ENCODE measurements around the gene MYT1. TPM values are rescaled to one million over a fixed set of nuclear protein-coding genes. Genes with fewer than 3 reads are reported as not detected.

MYT1 gene
- total and polyA plus RNA-seq, 2 of the 8 experiments (the other 6 are each of a cell fraction or from before 2014, with no cell fraction given), result 0.63 to 2.0 TPM

DNA sequence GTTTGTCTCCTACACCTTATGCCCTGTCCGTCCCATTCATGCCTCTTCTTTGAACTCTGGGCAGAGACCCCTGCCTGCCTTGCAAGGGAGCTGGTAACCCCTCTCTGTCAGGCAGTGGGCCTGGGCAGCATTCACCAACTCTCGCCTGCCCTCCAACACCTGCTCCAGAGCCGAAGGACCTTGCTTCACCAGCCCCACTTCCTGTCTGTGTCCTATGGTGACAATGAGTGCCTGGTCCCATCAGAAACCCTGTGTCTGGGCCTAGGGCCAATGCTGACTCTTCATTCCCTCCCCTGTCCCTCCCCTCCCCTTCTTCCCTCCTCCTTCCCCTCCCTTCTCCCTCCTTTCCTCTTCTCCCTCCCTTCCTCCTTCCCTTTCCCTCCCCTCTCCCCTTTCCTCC lies 68.5 kb downstream of the MYT1 start:
- Histone ChIP-seq H3K4me2 (ENCODE audit: insufficient read depth in 1 of 2, low read depth in 2 of 2, low read length in 2 of 2) (no peak overlapping the region), H3K23ac (ENCODE audit: insufficient read length) (no peak overlapping the region), H2BK20ac (ENCODE audit: low read length) (0 out of 2 replicates have a peak overlapping the region, but pooled peaks have one; percentile 48), H2AFZ (ENCODE audit: low read length) (no peak overlapping the region), H3K18ac (ENCODE audit: extremely low read depth, low read length) (no peak overlapping the region), H2BK120ac (replicated peaks; ENCODE audit: low read depth, low read length) (no peak overlapping the region), H2AK5ac (ENCODE audit: low read depth, low read length) (no peak overlapping the region), H3K79me2 (ENCODE audit: control insufficient read depth in 1 of 2, insufficient read depth in 2 of 2, low read length in 2 of 2) (no peaks in the 10 kb centered on the region), H3K9me3 (ENCODE audit: insufficient read depth in 2 of 2, low read depth in 1 of 2, low read length in 1 of 2) (peaks cover 0 to 25% of the 10 kb centered on the region in 2 experiments; a peak in 1 of 4 replicates), H3K56ac (replicated peaks; ENCODE audit: insufficient read length, low read depth, low read length) (no peak overlapping the region), H3K27me3 (replicated peaks in 1 of 4; ENCODE audit: control insufficient read depth in 3 of 4, extremely low read depth in 1 of 4, insufficient read depth in 3 of 4, low read length in 3 of 4) (no peaks in the 10 kb centered on the region), H3K4me1 (replicated peaks in 1 of 4; ENCODE audit: control insufficient read depth in 3 of 4, insufficient read depth in 4 of 4, low read length in 3 of 4) (no peaks in the 10 kb centered on the region), H3K4me3 (ENCODE audit: extremely low read depth in 1 of 4, insufficient read depth in 2 of 4, low read depth in 3 of 4, low read length in 4 of 4) (no peak overlapping the region), H3K9ac (replicated peaks in 1 of 4; ENCODE audit: extremely low read depth in 1 of 4, low read depth in 3 of 4, low read length in 3 of 4) (no peak overlapping the region), H4K20me1 (replicated peaks in 1 of 2; ENCODE audit: control insufficient read depth in 1 of 2, insufficient read depth in 2 of 2, low read length in 2 of 2) (no peaks in the 10 kb centered on the region), H4K91ac (replicated peaks; ENCODE audit: insufficient read length, low read length) (no peak overlapping the region), H4K5ac (ENCODE audit: insufficient read length, low read depth, low read length) (no peak overlapping the region), H2BK15ac (ENCODE audit: low read length) (no peak overlapping the region), H3K27ac (ENCODE audit: low read depth, low read length) (no peak overlapping the region), H3K79me1 (ENCODE audit: low read depth, low read length) (no peaks in the 10 kb centered on the region), H4K8ac (ENCODE audit: extremely low read depth, insufficient read depth, low read length) (no peak overlapping the region), H3K4ac (replicated peaks; ENCODE audit: insufficient read length, low read depth, low read length) (no peak overlapping the region), H3K14ac (ENCODE audit: insufficient read length) (no peak overlapping the region), H3K23me2 (ENCODE audit: low read depth, low read length) (no peaks in the 10 kb centered on the region), H2BK12ac (ENCODE audit: low read depth, low read length) (no peak overlapping the region), H2BK5ac (ENCODE audit: low read depth, low read length) (no peak overlapping the region), H3K36me3 (ENCODE audit: control insufficient read depth in 2 of 4, insufficient read depth in 4 of 4, low read length in 3 of 4) (no peaks in the 10 kb centered on the region)
- CTCF ChIA-PET (ENCODE audit: partially characterized antibody), result no interaction called here
- TF ChIP-seq CHD2 (IDR thresholded peaks at IDR 0.05; ENCODE audit: low read length) (no peak), GABPA (IDR thresholded peaks at IDR 0.05; ENCODE audit: borderline replicate concordance, insufficient read depth, low read length) (no peak), KDM1A (IDR thresholded peaks at IDR 0.05; ENCODE audit: borderline replicate concordance, low read length) (no peak), SP1 (IDR thresholded peaks at IDR 0.05; ENCODE audit: low read depth, low read length) (no peak), CEBPB (IDR thresholded peaks at IDR 0.05; ENCODE audit: low read depth, low read length) (no peak)
- TF ChIP-seq, protein P1, sequence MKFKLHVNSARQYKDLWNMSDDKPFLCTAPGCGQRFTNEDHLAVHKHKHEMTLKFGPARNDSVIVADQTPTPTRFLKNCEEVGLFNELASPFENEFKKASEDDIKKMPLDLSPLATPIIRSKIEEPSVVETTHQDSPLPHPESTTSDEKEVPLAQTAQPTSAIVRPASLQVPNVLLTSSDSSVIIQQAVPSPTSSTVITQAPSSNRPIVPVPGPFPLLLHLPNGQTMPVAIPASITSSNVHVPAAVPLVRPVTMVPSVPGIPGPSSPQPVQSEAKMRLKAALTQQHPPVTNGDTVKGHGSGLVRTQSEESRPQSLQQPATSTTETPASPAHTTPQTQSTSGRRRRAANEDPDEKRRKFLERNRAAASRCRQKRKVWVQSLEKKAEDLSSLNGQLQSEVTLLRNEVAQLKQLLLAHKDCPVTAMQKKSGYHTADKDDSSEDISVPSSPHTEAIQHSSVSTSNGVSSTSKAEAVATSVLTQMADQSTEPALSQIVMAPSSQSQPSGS (IDR thresholded peaks at IDR 0.05; ENCODE audit: low read length), result no peak
- no peak for FAIRE-seq
- no peak for DNase-seq (ENCODE audit: low read depth in 1 of 2, low spot score in 2 of 2)
- POLR2A ChIA-PET (ENCODE audit: partially characterized antibody), result no interaction called here
- 79% methylated on average over 3 of the region's 3 CpGs; no CpG with 5 or more reads in 1 of the 2 experiments for WGBS, 2 experiments (ENCODE audit: extremely low coverage in 1 of 2, insufficient coverage in 1 of 2, insufficient read length in 1 of 2, insufficient replicate concordance in 2 of 2, low coverage in 1 of 2, low lambda C conversion rate in 2 of 2, missing lambda C conversion rate in 1 of 2)

Data from H1 (cell line).